Bronchial epithelial cell (primary cell): ENCODE measurements around the gene RNF26. TPM values are rescaled to one million over a fixed set of nuclear protein-coding genes. Genes with fewer than 3 reads are reported as not detected.

Experiments used
- DNase-seq: peaks from one replicate; pipeline ENCODE4 v3.0.0-alpha.2; 2010; ENCODE audit warnings: low read depth
- FAIRE-seq: peaks from 2 replicates; lab custom pipeline; 2011; peaks lifted over from hg19 to GRCh38; lab: Jason Lieb, UNC
- H3K27me3 ChIP-seq: 2 replicates; pipeline ENCODE4 v1.5.1; 2011; ENCODE audit warnings: low read length; ENCODE audit not compliant: control insufficient read depth, insufficient read depth
- H3K36me3 ChIP-seq: 2 replicates; pipeline ENCODE4 v1.5.1; 2011; ENCODE audit warnings: low read length; ENCODE audit not compliant: control insufficient read depth, insufficient read depth
- H3K4me3 ChIP-seq: 2 replicates; pipeline ENCODE4 v1.5.1; 2011; ENCODE audit warnings: mild to moderate bottlenecking, low read depth, low read length, control low read depth
- CTCF ChIP-seq: IDR thresholded peaks from 2 replicates; pipeline ENCODE4 v1.5.1; 2011; ENCODE audit warnings: mild to moderate bottlenecking, moderate library complexity, low read length, control low read depth, inconsistent platforms; ENCODE audit not compliant: insufficient read depth, severe bottlenecking
- total RNA-seq: library from RNA; depleted of rRNA; stranded (reverse); fragments of >200 nt; gene quantifications from 2 replicates; pipeline ENCODE4 v1.2.1, GENCODE V29; 2014

Gene RNF26
- total RNA-seq, 1 donor from 2014 or later: 2.4 TPM

- FAIRE-seq: no peak
- peak overlapping the region; percentile 38 for H3K4me3 ChIP-seq
- H3K27me3 ChIP-seq: no peaks in the 10 kb centered on the region
- H3K36me3 ChIP-seq: no peaks in the 10 kb centered on the region
- TF ChIP-seq CTCF: peak; percentile 88
- DNase-seq: no peak
Observed at GRCh38 chr11:119356349-119357031, 22.2 kb downstream of the RNF26 start.

DNA sequence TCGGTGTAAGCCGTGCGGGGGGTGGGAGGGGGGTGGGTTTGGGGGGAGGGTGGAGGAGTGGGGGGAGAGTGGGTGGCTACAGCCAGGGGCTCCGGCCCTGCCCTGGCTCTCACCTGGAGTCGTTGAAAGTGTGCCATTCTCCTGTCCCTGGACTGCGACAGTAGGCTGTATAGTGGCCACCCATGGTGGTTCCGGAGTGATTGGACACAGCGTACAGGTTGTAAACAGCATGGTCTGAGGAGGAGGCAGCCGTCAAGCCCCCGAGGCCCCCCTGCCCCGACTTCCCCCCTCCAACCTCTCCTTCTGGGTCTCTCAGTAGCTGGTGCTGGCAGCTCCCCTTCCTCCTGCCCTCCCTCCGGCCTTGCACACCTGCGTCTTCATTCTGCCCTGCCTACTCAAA, 22.7 kb downstream of the RNF26 start:
- FAIRE-seq (no peak), DNase-seq (no peak)
- H3K27me3 ChIP-seq: no peaks in the 10 kb centered on the region
- TF ChIP-seq CTCF: no peak
- no peak overlapping the region for H3K4me3 ChIP-seq
- H3K36me3 ChIP-seq: no peaks in the 10 kb centered on the region

GRCh38 chr11:119359365-119360214, 25.3 kb downstream of the RNF26 start:
- FAIRE-seq (peak; percentile 13), DNase-seq (peak; percentile 80)
- H3K27me3 ChIP-seq: no peaks in the 10 kb centered on the region
- no peaks in the 10 kb centered on the region for H3K36me3 ChIP-seq
- no peak overlapping the region for H3K4me3 ChIP-seq
- TF ChIP-seq CTCF: no peak

GRCh38 chr11:119361056-119361787, 26.9 kb downstream of the RNF26 start:
- no peak for TF ChIP-seq CTCF

DNA sequence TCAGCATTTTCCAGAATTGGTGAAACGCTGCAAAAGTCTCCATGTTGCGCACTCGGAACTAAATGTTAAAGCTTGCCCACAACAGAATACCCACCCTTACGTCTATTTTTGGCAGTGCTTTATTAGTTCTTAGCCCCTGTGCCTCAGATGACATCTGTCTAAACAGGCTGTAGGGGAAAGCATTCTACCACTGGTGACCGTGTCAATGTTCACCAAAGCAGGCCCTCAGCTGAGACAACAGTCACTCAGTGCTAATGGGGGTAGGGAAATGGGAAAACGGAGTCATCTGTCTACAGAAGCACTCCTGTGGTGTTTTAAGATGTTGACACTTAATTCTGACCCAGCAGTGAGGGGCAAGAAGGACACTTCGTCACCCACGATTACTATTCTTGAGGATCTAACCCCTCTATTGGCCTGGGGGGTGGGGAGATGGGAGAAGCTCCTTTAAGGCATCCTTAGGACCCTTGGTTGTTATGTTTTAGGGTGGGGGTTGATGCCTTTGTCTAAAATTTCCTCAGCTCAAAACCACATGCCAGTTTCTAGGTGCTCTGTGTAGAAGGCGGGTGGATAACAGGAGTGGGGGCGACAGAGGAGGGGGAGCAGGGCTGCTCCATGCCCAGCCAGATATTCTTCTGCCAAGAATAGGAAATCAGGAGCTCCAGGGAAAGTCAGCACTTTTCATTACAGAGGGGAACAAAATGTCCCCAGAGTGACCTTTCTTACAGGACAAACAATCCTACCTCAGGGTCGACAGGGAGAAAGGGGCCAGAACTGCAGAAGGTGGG, 27.8 kb downstream of the RNF26 start:
- no peaks in the 10 kb centered on the region for H3K27me3 ChIP-seq
- TF ChIP-seq CTCF: no peak
- no peak overlapping the region for H3K4me3 ChIP-seq
- DNase-seq (no peak), FAIRE-seq (peak; percentile 52)
- H3K36me3 ChIP-seq: no peaks in the 10 kb centered on the region

More at GRCh38 chr11:119361056-119361787, 26.9 kb downstream of the RNF26 start:
- peak; percentile 80 for FAIRE-seq
- no peaks in the 10 kb centered on the region for H3K36me3 ChIP-seq
- DNase-seq: peak; percentile 98
- no peak overlapping the region for H3K4me3 ChIP-seq
- no peaks in the 10 kb centered on the region for H3K27me3 ChIP-seq
